ENCODE results near the gene MARCHF6. TPM values are rescaled to one million over a fixed set of nuclear protein-coding genes. Genes with fewer than 3 reads are reported as not detected.

Gene MARCHF6
- total and polyA plus RNA-seq, 11 donors: 39.3 to 192 (median 159) TPM

DNA sequence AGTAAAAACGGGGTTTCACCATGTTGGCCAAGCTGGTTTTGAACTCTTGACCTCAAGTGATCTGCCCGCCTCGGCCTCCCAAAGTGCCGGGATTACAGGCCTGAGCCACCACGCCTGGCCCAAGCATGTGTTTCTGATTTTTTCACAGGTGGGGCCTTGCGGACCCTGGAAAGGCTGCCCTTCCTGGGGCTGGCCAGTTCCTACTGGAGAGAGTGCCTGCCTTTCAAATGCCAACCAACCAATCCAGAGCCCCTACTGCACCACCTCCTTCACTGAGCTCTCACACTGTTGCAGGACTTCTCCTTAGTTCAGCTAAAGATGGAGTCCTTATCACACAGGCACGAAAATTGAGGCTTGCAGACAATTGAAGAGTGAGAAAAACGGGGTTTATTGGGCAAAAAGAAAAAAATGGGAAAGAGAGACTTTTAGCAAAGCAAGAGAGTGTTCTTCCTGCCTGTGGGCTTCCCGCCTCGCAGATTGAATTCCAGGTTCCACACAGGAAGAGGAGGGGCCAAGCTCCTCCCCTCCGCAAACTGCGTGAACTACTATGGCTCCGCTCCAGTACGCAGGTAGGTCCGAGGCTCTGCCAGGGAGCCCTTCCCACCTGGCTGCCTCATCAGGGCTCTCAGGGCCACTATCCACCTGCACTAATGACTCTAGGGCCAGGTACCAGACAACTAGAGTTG, 37.5 kb upstream of the MARCHF6 start:
- ATAC-seq (no peak), DNase-seq (no peak)
- Histone ChIP-seq H3K4me1 (no peaks in the 10 kb centered on the region), H3K9me3 (no peaks in the 10 kb centered on the region), H3K27me3 (no peaks in the 10 kb centered on the region), H3K36me3 (no peaks in the 10 kb centered on the region), H3K4me3 (no peak overlapping the region), H3K27ac (no peak overlapping the region)
- intact Hi-C loops (cut with DNase I): loop anchor here in 2 of 10 donors (5.0 to 10.0 kb wide), 2 partner anchors 106 to 109 kb away; no protein-coding TSS in a partner anchor
- TF ChIP-seq, protein P1, sequence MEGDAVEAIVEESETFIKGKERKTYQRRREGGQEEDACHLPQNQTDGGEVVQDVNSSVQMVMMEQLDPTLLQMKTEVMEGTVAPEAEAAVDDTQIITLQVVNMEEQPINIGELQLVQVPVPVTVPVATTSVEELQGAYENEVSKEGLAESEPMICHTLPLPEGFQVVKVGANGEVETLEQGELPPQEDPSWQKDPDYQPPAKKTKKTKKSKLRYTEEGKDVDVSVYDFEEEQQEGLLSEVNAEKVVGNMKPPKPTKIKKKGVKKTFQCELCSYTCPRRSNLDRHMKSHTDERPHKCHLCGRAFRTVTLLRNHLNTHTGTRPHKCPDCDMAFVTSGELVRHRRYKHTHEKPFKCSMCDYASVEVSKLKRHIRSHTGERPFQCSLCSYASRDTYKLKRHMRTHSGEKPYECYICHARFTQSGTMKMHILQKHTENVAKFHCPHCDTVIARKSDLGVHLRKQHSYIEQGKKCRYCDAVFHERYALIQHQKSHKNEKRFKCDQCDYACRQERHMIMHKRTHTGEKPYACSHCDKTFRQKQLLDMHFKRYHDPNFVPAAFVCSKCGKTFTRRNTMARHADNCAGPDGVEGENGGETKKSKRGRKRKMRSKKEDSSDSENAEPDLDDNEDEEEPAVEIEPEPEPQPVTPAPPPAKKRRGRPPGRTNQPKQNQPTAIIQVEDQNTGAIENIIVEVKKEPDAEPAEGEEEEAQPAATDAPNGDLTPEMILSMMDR (IDR thresholded peaks at IDR 0.05): no peak
- TF ChIP-seq POLR2A (IDR thresholded peaks at IDR 0.05): no peak
- WGBS, 4 donors: 88 to 91% (median 90%) methylated on average over 15 of the region's 15 CpGs

- H3K4me3 ChIP-seq: no peak overlapping the region
- no peaks in the 10 kb centered on the region for H3K36me3 ChIP-seq
- intact Hi-C loops (cut with DNase I): loop anchor here in 2 of 10 donors (5.0 to 10.0 kb wide), 2 partner anchors 104 to 107 kb away; no protein-coding TSS in a partner anchor
- H3K9me3 ChIP-seq: no peaks in the 10 kb centered on the region
- ATAC-seq (no peak), DNase-seq (no peak)
- H3K27me3 ChIP-seq: no peaks in the 10 kb centered on the region
- no peaks in the 10 kb centered on the region for H3K4me1 ChIP-seq
- WGBS, 4 donors: 74 to 90% (median 85%) methylated on average over 6 of the region's 6 CpGs
- H3K27ac ChIP-seq: no peak overlapping the region
- TF ChIP-seq, protein P1 (IDR thresholded peaks at IDR 0.05): no peak
- no peak for TF ChIP-seq POLR2A (IDR thresholded peaks at IDR 0.05)
Measured at GRCh38 chr5:10317825-10318682, 35.4 kb upstream of the MARCHF6 start.

GRCh38 chr5:10319202-10319851, 34.2 kb upstream of the MARCHF6 start:
- H3K4me3 ChIP-seq: no peak overlapping the region
- WGBS, 4 donors: 58 to 65% (median 63%) methylated on average over 11 of the region's 11 CpGs
- H3K9me3 ChIP-seq: no peaks in the 10 kb centered on the region
- H3K36me3 ChIP-seq: no peaks in the 10 kb centered on the region
- no peaks in the 10 kb centered on the region for H3K27me3 ChIP-seq
- DNase-seq: peak in 1 of 5 donors; percentile 45
- H3K4me1 ChIP-seq: peaks cover 0 to 12% (median 5%) of the 10 kb centered on the region in 12 donors
- peak; percentile 62 to 73 (median 72) for ATAC-seq
- intact Hi-C loops (cut with DNase I): loop anchor here in 2 of 10 donors (5.0 to 10.0 kb wide), 2 partner anchors 103 to 105 kb away; no protein-coding TSS in a partner anchor
- TF ChIP-seq, protein P1 (IDR thresholded peaks at IDR 0.05): peak in 7 of 12 donors; percentile 9 to 39 (median 26)
- no peak for TF ChIP-seq POLR2A (IDR thresholded peaks at IDR 0.05)
- no peak overlapping the region for H3K27ac ChIP-seq

All from heart left ventricle (tissue), 16 donors.